HEK293T (cell line): ENCODE results near the gene L1CAM.

ENCODE experiments used
- CTCF ChIA-PET: fragments of 350-600 bp; formaldehyde crosslinking; extraction: SDS; loops from one replicate; lab custom pipeline; 2021; ENCODE audit warnings: antibody characterized with exemption, inconsistent platforms; lab: Yijun Ruan, JAX
- POLR2A ChIA-PET: fragments of 350-600 bp; formaldehyde crosslinking; extraction: SDS; loops from one replicate; lab custom pipeline; 2020; ENCODE audit warnings: antibody characterized with exemption, inconsistent platforms; lab: Yijun Ruan, JAX
- DNase-seq: peaks from one replicate; pipeline ENCODE4 v3.0.0; 2012; ENCODE audit warnings: mixed read lengths; ENCODE audit errors: extremely low spot score
- ARNT ChIP-seq: fragments of 450-650 bp; IDR thresholded peaks from 2 replicates; pipeline ENCODE4 v1.6.1; 2017; ENCODE audit warnings: mild to moderate bottlenecking
- BHLHE40 ChIP-seq: fragments of 450-650 bp; IDR thresholded peaks from 2 replicates; pipeline ENCODE4 v1.6.1; 2016; ENCODE audit warnings: mild to moderate bottlenecking, moderate library complexity, borderline replicate concordance
- CTBP1 ChIP-seq: fragments of 450-650 bp; IDR thresholded peaks from 2 replicates; pipeline ENCODE4 v1.6.1; 2016; ENCODE audit warnings: borderline replicate concordance
- ELF4 ChIP-seq: fragments of 450-650 bp; IDR thresholded peaks from 2 replicates; pipeline ENCODE4 v1.6.1; 2017; ENCODE audit warnings: antibody characterized with exemption
- FOXA1 ChIP-seq: fragments of 450-650 bp; IDR thresholded peaks from 2 replicates; pipeline ENCODE4 v1.6.1; 2016; ENCODE audit warnings: mild to moderate bottlenecking
- FOXK2 ChIP-seq: fragments of 450-650 bp; IDR thresholded peaks from 2 replicates; pipeline ENCODE4 v1.6.1; 2016; ENCODE audit warnings: mild to moderate bottlenecking
- FOXM1 ChIP-seq: fragments of 450-650 bp; IDR thresholded peaks from 2 replicates; pipeline ENCODE4 v1.6.1; 2017; ENCODE audit warnings: mild to moderate bottlenecking, borderline replicate concordance
- HDGF ChIP-seq: fragments of 450-650 bp; IDR thresholded peaks from 2 replicates; pipeline ENCODE4 v1.6.1; 2017; ENCODE audit warnings: antibody characterized with exemption, borderline replicate concordance
- L3MBTL2 ChIP-seq: fragments of 450-650 bp; conservative IDR thresholded peaks from 2 replicates; pipeline ENCODE4 v1.6.1; 2016; ENCODE audit warnings: mild to moderate bottlenecking
- LEF1 ChIP-seq: fragments of 450-650 bp; IDR thresholded peaks from 2 replicates; pipeline ENCODE4 v1.6.1; 2017; ENCODE audit warnings: mild to moderate bottlenecking, borderline replicate concordance
- NFRKB ChIP-seq: fragments of 450-650 bp; IDR thresholded peaks from 2 replicates; pipeline ENCODE4 v1.6.1; 2016; ENCODE audit warnings: mild to moderate bottlenecking, moderate library complexity
- SP1 ChIP-seq: fragments of 450-650 bp; IDR thresholded peaks from 2 replicates; pipeline ENCODE4 v1.6.1; 2017
- SUZ12 ChIP-seq: fragments of 450-650 bp; IDR thresholded peaks from 2 replicates; pipeline ENCODE4 v1.6.1; 2016; ENCODE audit warnings: mild to moderate bottlenecking
- TARDBP ChIP-seq: fragments of 450-650 bp; IDR thresholded peaks from 2 replicates; pipeline ENCODE4 v1.6.1; 2016
- ZNF384 ChIP-seq: fragments of 450-650 bp; IDR thresholded peaks from 2 replicates; pipeline ENCODE4 v1.6.1; 2016
- TF ChIP-seq, protein P1 (sequence below): fragments of 450-650 bp; IDR thresholded peaks from 2 replicates; pipeline ENCODE4 v1.6.1; 2016

Gene L1CAM

DNA sequence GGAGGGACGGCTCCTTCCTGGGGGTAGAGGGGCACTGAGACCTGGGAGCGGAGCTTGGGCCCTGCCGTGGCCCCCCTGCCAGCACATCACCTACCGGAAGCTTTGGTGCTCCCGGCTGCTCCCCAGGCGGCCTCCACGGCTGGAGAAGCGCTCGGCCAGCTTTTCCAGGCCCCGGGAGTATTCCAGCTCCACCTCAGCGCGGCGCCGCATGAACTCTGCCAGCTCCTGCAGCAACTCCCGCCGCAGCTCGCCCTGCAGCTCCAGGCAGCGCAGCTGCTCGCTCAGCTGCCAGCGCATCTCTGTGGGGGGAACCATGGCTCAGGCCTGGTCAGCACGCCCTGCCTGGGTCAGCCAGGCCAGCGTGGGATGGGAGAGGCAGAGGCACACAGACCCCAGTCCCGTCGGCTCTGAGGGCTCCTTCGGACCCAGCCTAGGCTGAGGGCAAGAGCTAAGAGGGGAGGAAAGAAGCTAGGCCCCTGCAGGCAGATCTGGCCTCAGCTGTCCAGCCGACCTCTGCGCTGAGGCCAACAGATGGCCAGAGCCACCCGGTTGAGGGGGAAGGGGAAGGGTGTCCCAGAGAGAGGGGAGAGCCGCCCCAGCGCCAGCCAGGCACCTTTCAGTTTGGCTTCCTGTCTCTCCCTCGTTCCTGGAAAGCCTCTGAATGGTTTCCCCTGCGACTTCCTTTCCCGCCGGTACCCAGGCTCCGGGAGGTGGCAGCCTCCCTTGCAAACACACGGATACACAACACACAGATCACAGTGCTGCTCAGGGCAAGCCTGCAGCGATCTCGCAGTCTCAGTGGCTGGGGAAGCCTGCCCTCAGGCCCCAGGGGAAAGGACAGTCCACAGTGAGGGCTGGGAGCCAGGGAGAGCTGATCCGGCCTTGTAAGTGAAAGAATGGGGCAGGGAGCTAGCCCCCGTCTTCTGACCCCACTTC is 35.8 kb upstream of the L1CAM start:
- CTCF ChIA-PET = interaction anchor here (0.6 to 9.2 kb wide), 6 partner anchors 11 to 387 kb away, joined by 3 to 100 read pairs (median 10); partner anchors contain the start of gene RENBP

DNA sequence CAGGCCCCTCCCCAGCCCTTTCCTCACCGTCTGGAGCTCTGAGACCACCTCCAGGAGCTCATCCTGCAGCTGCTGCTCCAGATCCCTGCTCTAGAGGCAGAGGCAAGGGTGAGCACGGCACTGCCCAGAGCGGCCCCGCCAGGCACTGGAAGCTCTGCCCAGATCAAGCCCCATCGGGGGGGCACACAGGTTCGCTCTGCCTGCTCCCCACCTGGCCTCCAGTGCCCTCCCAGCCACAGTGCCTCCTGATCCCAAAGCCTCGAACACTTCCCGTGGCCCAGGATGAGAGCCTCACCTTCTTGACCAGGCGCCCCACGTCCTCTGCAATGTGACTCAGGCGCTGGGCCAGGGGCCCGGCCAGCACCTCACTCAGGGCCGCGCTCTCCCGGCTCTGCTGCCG is 35.1 kb upstream of the L1CAM start:
- CTCF ChIA-PET = interaction anchor here (0.6 to 9.2 kb wide), 3 partner anchors 10 to 387 kb away, joined by 3 to 100 read pairs (median 42); partner anchors contain the start of gene RENBP
- POLR2A ChIA-PET = no interaction called here
- TF ChIP-seq, protein P1, sequence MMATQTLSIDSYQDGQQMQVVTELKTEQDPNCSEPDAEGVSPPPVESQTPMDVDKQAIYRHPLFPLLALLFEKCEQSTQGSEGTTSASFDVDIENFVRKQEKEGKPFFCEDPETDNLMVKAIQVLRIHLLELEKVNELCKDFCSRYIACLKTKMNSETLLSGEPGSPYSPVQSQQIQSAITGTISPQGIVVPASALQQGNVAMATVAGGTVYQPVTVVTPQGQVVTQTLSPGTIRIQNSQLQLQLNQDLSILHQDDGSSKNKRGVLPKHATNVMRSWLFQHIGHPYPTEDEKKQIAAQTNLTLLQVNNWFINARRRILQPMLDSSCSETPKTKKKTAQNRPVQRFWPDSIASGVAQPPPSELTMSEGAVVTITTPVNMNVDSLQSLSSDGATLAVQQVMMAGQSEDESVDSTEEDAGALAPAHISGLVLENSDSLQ = no peak
- no peak for TF ChIP-seq SUZ12
- no peak for TF ChIP-seq LEF1
- TF ChIP-seq FOXA1 = no peak
- no peak for TF ChIP-seq NFRKB
- TF ChIP-seq SP1 = no peak
- TF ChIP-seq FOXM1 = no peak
- TF ChIP-seq ZNF384 = no peak
- no peak for TF ChIP-seq FOXK2
- no peak for TF ChIP-seq TARDBP
- no peak for TF ChIP-seq L3MBTL2
- TF ChIP-seq ARNT = no peak
- DNase-seq = no peak

More for the DNA sequence above, 35.8 kb upstream of the L1CAM start:
- POLR2A ChIA-PET = interaction anchor here (1.4 to 1.8 kb wide), 2 partner anchors 25 to 51 kb away, joined by 4 read pairs; partner anchors contain the start of gene TMEM187
- DNase-seq = no peak
- no peak for TF ChIP-seq HDGF
- TF ChIP-seq FOXK2 = no peak
- no peak for TF ChIP-seq ELF4
- TF ChIP-seq, protein P1 = no peak
- TF ChIP-seq BHLHE40 = no peak
- TF ChIP-seq CTBP1 = no peak
- TF ChIP-seq ARNT = no peak
- TF ChIP-seq SP1 = no peak
- no peak for TF ChIP-seq FOXA1
- TF ChIP-seq SUZ12 = no peak
- TF ChIP-seq FOXM1 = no peak
- TF ChIP-seq TARDBP = no peak
- TF ChIP-seq LEF1 = no peak
- TF ChIP-seq NFRKB = no peak
- no peak for TF ChIP-seq ZNF384
- no peak for TF ChIP-seq L3MBTL2

DNA sequence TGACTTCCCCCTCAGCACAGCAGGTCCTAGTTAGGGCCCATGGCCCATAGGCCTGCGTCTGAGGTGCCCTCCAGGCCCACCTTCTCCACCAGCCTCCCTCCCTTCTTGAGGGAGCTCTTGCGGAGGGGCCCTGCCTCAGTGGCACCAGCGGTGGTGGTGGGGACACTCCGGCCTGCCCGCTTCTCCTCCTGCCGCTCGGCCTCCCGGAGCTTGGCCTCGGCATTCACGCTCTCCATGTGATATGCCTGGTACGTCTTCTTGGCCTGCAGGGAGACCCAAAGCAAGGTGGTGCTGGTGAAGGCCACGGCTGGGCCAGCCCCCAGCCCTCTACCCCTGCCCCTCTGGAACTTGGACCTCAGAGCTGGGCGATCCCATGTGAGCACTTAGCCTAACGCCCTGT is 34.6 kb upstream of the L1CAM start:
- TF ChIP-seq L3MBTL2 = no peak
- TF ChIP-seq SP1 = no peak
- no peak for TF ChIP-seq ARNT
- no peak for TF ChIP-seq HDGF
- no peak for TF ChIP-seq FOXK2
- no peak for TF ChIP-seq ZNF384
- no peak for TF ChIP-seq SUZ12
- no peak for TF ChIP-seq TARDBP
- TF ChIP-seq CTBP1 = no peak
- TF ChIP-seq NFRKB = no peak
- TF ChIP-seq, protein P1 = no peak
- no peak for TF ChIP-seq ELF4
- no peak for TF ChIP-seq LEF1
- TF ChIP-seq BHLHE40 = no peak
- no peak for TF ChIP-seq FOXA1
- no peak for TF ChIP-seq FOXM1
- POLR2A ChIA-PET = interaction anchor here (3.0 kb wide), 1 partner anchor 7 kb away, joined by 25 read pairs; no protein-coding TSS in a partner anchor
- no peak for DNase-seq
- CTCF ChIA-PET = interaction anchor here (2.2 to 4.7 kb wide), 2 partner anchors 10 to 26 kb away, joined by 5 to 42 read pairs; no protein-coding TSS in a partner anchor

DNA sequence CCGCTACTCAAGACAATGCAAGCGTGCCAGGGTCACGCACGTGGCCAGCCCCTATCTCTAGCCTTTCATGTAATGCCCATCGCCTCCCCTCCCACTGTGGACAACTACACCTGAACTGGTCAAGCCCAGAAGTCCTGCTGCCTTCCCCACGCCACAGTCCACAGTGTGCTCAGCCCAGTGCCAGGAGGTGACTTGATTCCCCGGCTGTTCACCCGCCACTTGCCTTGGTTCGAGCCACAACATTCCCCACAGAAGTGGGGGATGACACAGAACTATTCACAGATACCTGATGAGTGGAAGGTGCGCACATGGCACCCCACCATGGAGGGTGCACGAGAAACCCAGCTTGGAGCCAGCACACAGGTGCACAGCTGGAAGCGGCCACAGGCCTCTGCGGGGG is 33.3 kb upstream of the L1CAM start:
- CTCF ChIA-PET = interaction anchor here (2.2 kb wide), 1 partner anchor 28 kb away, joined by 5 read pairs; no protein-coding TSS in a partner anchor
- no peak for DNase-seq
- no peak for TF ChIP-seq ARNT
- TF ChIP-seq FOXM1 = no peak
- TF ChIP-seq, protein P1 = no peak
- TF ChIP-seq SP1 = no peak
- TF ChIP-seq FOXA1 = no peak
- TF ChIP-seq SUZ12 = no peak
- TF ChIP-seq NFRKB = no peak
- TF ChIP-seq CTBP1 = no peak
- POLR2A ChIA-PET = interaction anchor here (3.0 kb wide), 1 partner anchor 9 kb away, joined by 25 read pairs; no protein-coding TSS in a partner anchor

DNA sequence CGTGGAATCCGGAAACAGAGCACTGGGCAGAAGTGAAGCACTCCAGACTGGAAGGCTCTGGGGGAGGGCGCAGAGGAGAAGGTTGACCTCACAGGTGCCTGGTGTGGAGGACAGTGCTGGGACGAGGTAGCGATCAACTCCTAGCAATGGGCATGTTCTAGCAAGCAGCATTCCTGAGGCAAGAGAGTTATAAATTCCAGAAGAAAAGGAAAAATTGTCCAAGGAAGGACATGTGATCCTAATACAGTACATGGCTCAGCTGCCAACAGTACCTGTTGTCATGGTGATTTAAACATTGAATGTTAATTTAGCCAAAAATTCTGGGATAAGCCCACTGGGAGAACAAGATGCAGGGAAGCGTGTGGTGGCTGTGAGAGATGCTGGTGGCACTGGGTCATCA is 31.9 kb upstream of the L1CAM start:
- no peak for TF ChIP-seq NFRKB
- TF ChIP-seq CTBP1 = no peak
- TF ChIP-seq BHLHE40 = no peak
- no peak for TF ChIP-seq SUZ12
- TF ChIP-seq FOXA1 = no peak
- no peak for TF ChIP-seq ZNF384
- no peak for TF ChIP-seq FOXM1
- TF ChIP-seq ELF4 = no peak
- no peak for TF ChIP-seq HDGF
- TF ChIP-seq L3MBTL2 = no peak
- no peak for TF ChIP-seq SP1
- CTCF ChIA-PET = no interaction called here
- no peak for DNase-seq
- POLR2A ChIA-PET = interaction anchor here (3.0 kb wide), 1 partner anchor 10 kb away, joined by 25 read pairs; no protein-coding TSS in a partner anchor
